Peyer's patch (tissue), 4 donors: ENCODE results near the gene SSUH2.

ENCODE experiments used
- CTCF ChIP-seq, 6 experiments: fragments of 450-650 bp in 4 of 6; fragments of 200-600 bp in 2 of 6; sonication (generic) in 1 of 6; IDR thresholded peaks; one replicate each; pipeline ENCODE4 v1.5.1; 2017 to 2019; ENCODE audit warnings: antibody characterized with exemption in 6 of 6, mild to moderate bottlenecking in 3 of 6, moderate library complexity in 1 of 6
- POLR2A ChIP-seq, 2 donors: fragments of 450-650 bp; IDR thresholded peaks; one replicate each; pipeline ENCODE4 v1.5.1; 2017; ENCODE audit warnings: antibody characterized with exemption in 2 of 2, mild to moderate bottlenecking in 2 of 2, moderate library complexity in 2 of 2

GRCh38 chr3:8618950-8619349 is 25.6 kb downstream of the SSUH2 start:
- no peak for TF ChIP-seq POLR2A (IDR thresholded peaks at IDR 0.05)
- no peak for TF ChIP-seq CTCF (IDR thresholded peaks at IDR 0.05)
